Measurements from ENCODE around the gene CEACAM19. TPM values are rescaled to one million over a fixed set of nuclear protein-coding genes. Genes with fewer than 3 reads are reported as not detected.

Gene CEACAM19
- total and polyA plus RNA-seq, 2 of the 13 experiments (the other 11 are each of a cell fraction or from before 2014, with no cell fraction given), result 1.3 to 4.0 TPM

GRCh38 chr19:44723952-44724319 is 52.7 kb downstream of the CEACAM19 start (continued):
- TF ChIP-seq ZNF256 (CRISPR knock-in tag; conservative IDR thresholded peaks at IDR 0.05), result no peak
- 0 out of 2 replicates have a peak, but pooled peaks have one; percentile 43 for TF ChIP-seq REPIN1 (CRISPR knock-in tag; IDR thresholded peaks at IDR 0.05; ENCODE audit: borderline replicate concordance, low read depth)
- no peak for TF ChIP-seq RARG (CRISPR knock-in tag; IDR thresholded peaks at IDR 0.05; ENCODE audit: low read depth)
- TF ChIP-seq ZMAT5 (CRISPR knock-in tag; IDR thresholded peaks at IDR 0.05; ENCODE audit: borderline replicate concordance, low read depth), result no peak
- TF ChIP-seq CC2D1A (CRISPR knock-in tag; IDR thresholded peaks at IDR 0.05), result no peak
- TF ChIP-seq HOXA9 (CRISPR knock-in tag; IDR thresholded peaks at IDR 0.05; ENCODE audit: borderline replicate concordance), result no peak
- TF ChIP-seq HNRNPK (IDR thresholded peaks at IDR 0.05; ENCODE audit: low read depth, low read length, poor library complexity, severe bottlenecking), result no peak
- TF ChIP-seq ZNF333 (CRISPR knock-in tag; IDR thresholded peaks at IDR 0.05; ENCODE audit: borderline replicate concordance), result peak; percentile 81; the same call in 1 of the 2 replicates
- TF ChIP-seq SNAI1 (CRISPR knock-in tag; IDR thresholded peaks at IDR 0.05; ENCODE audit: borderline replicate concordance), result 0 out of 2 replicates have a peak, but pooled peaks have one; percentile 39
- no peak for TF ChIP-seq NBN (conservative IDR thresholded peaks at IDR 0.05)
- no peak for TF ChIP-seq ZNF180 (CRISPR knock-in tag; IDR thresholded peaks at IDR 0.05; ENCODE audit: borderline replicate concordance, low read depth)
- TF ChIP-seq ZNF883 (CRISPR knock-in tag; IDR thresholded peaks at IDR 0.05; ENCODE audit: not compliant biosample characterization), result no peak
- no peak for TF ChIP-seq ZNF770 (CRISPR knock-in tag; IDR thresholded peaks at IDR 0.05)
- TF ChIP-seq ZNF275 (CRISPR knock-in tag; IDR thresholded peaks at IDR 0.05; ENCODE audit: borderline replicate concordance), result no peak
- TF ChIP-seq HNRNPUL1 (IDR thresholded peaks at IDR 0.05; ENCODE audit: low read depth, low read length), result no peak
- no peak for TF ChIP-seq FOXA1 (IDR thresholded peaks at IDR 0.05)
- no peak for TF ChIP-seq FOXA1 (CRISPR knock-in tag; IDR thresholded peaks at IDR 0.05)
- 0 out of 2 replicates have a peak, but pooled peaks have one; percentile 70 for TF ChIP-seq ATF6 (CRISPR knock-in tag; conservative IDR thresholded peaks at IDR 0.05)
- TF ChIP-seq HMGXB4 (CRISPR knock-in tag; IDR thresholded peaks at IDR 0.05; ENCODE audit: borderline replicate concordance in 1 of 2, low read depth in 1 of 2), result peak in 1 of 2 experiments; percentile 69; a peak in 1 of 4 replicates
- TF ChIP-seq ZNF7 (CRISPR knock-in tag; IDR thresholded peaks at IDR 0.05), result no peak
